Nephron (organoid): Measurements from ENCODE around the gene DNAI2.

Experiments used
- H3K27ac Mint-ChIP-seq, 3 experiments: 2 replicates each; pipeline ENCODE4 v1.8.0; 2020; ENCODE audit warnings: mixed read lengths in 3 of 3, mild to moderate bottlenecking in 2 of 3, moderate library complexity in 1 of 3
- H3K27me3 Mint-ChIP-seq: 2 replicates; pipeline ENCODE4 v1.8.0; 2021; ENCODE audit warnings: low read depth, mild to moderate bottlenecking, moderate library complexity, mixed read lengths
- H3K36me3 Mint-ChIP-seq: 2 replicates; pipeline ENCODE4 v1.8.0; 2020; ENCODE audit warnings: low read depth, mixed read lengths
- H3K4me1 Mint-ChIP-seq: 2 replicates; pipeline ENCODE4 v1.8.0; 2020; ENCODE audit warnings: mixed read lengths
- H3K4me3 Mint-ChIP-seq, 3 experiments: 2 replicates each; pipeline ENCODE4 v1.8.0; 2020; ENCODE audit warnings: mild to moderate bottlenecking in 3 of 3, mixed read lengths in 3 of 3, moderate library complexity in 2 of 3
- H3K9me3 Mint-ChIP-seq: 2 replicates; pipeline ENCODE4 v1.8.0; 2020; ENCODE audit warnings: mixed read lengths
- TF ChIP-seq, protein P1 (sequence below), 3 experiments: fragments of 200-600 bp; sonication (generic); IDR thresholded peaks; one replicate each; pipeline ENCODE4 v1.5.0; 2021; ENCODE audit warnings: antibody characterized with exemption in 3 of 3; ENCODE audit not compliant: unreplicated experiment in 3 of 3

DNAI2 gene

GRCh38 chr17:74317071-74317470 lies 43.0 kb downstream of the DNAI2 start:
- H3K4me3 Mint-ChIP-seq, result no peak overlapping the region
- H3K27ac Mint-ChIP-seq, result no peak overlapping the region
- TF ChIP-seq, protein P1, sequence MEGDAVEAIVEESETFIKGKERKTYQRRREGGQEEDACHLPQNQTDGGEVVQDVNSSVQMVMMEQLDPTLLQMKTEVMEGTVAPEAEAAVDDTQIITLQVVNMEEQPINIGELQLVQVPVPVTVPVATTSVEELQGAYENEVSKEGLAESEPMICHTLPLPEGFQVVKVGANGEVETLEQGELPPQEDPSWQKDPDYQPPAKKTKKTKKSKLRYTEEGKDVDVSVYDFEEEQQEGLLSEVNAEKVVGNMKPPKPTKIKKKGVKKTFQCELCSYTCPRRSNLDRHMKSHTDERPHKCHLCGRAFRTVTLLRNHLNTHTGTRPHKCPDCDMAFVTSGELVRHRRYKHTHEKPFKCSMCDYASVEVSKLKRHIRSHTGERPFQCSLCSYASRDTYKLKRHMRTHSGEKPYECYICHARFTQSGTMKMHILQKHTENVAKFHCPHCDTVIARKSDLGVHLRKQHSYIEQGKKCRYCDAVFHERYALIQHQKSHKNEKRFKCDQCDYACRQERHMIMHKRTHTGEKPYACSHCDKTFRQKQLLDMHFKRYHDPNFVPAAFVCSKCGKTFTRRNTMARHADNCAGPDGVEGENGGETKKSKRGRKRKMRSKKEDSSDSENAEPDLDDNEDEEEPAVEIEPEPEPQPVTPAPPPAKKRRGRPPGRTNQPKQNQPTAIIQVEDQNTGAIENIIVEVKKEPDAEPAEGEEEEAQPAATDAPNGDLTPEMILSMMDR (IDR thresholded peaks at IDR 0.05; ENCODE audit: unreplicated experiment in 3 of 3), result no peak
- peaks cover 44% of the 10 kb centered on the region for H3K27me3 Mint-ChIP-seq
- no peaks in the 10 kb centered on the region for H3K36me3 Mint-ChIP-seq
- H3K4me1 Mint-ChIP-seq, result no peaks in the 10 kb centered on the region
- peaks cover 10% of the 10 kb centered on the region for H3K9me3 Mint-ChIP-seq

DNA sequence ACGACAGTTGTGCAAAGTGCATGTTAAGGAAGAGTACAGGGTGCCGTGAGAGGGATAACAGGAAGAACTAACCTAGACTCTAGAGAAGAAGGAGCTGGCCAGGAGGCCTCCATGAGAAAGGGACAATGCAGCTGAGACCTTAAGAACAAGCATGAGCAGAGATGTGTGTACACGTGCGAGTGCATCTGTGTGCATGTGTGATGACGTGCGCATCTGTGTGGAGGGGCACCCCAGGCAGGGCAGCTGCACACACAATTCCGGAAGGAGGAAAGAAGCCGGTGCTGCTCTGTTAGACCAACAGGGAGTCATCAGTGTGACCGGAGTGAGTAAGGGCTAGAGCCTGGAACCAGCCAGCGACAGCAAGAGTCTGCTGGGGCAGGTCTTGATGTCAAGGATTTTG lies 44.4 kb downstream of the DNAI2 start:
- Mint-ChIP-seq H3K27ac (no peak overlapping the region), H3K4me3 (no peak overlapping the region), H3K27me3 (peaks cover 54% of the 10 kb centered on the region), H3K9me3 (peaks cover 3% of the 10 kb centered on the region), H3K4me1 (no peaks in the 10 kb centered on the region), H3K36me3 (no peaks in the 10 kb centered on the region)
- TF ChIP-seq, protein P1 (IDR thresholded peaks at IDR 0.05; ENCODE audit: unreplicated experiment in 3 of 3), result no peak

DNA sequence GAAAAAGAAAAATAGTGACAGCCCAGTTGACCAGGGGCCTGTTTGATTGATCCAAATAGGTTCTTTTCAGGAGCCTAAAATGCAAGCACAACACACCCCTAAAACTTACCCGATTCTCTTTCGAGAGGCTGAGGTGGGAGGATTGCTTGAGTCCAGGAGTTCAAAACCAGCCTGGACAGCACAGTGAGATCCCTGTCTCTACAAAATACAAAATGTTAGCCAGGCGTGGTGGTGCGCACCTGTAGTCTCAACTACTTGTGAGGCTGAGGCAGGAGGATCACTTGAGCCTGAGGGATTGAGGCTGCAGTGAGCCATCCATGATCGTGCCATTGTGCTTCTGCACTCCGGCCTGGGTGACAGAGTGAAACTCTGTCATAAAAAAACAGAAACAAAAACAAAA lies 50.5 kb downstream of the DNAI2 start:
- H3K9me3 Mint-ChIP-seq, result no peaks in the 10 kb centered on the region

DNA sequence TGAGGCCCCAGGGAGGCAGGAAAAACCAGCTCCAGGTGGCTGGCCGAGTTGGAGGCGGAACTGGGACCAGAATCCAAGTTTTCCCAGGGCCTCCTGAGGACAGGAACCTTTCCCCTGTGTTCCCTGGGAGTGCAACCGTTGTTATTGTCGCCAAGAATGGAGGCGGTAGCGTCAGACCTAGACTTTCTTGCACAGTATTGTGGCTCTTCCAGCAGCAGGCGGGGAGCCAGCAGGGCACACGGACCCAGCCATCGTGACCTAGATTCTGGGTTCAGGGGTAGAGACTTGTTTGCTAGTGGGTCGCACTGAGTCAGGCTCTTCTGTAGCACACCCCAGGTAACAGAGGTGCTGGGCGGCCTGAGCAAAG lies 51.3 kb downstream of the DNAI2 start:
- Mint-ChIP-seq H3K9me3 (no peaks in the 10 kb centered on the region), H3K4me1 (peaks cover 9% of the 10 kb centered on the region), H3K27ac (no peak overlapping the region), H3K27me3 (peaks cover 79% of the 10 kb centered on the region), H3K4me3 (peak overlapping the region; percentile 48 to 64 (median 53)), H3K36me3 (no peaks in the 10 kb centered on the region)
- TF ChIP-seq, protein P1 (IDR thresholded peaks at IDR 0.05; ENCODE audit: unreplicated experiment in 3 of 3), result no peak

More for the DNA sequence above, 50.5 kb downstream of the DNAI2 start:
- peaks cover 80% of the 10 kb centered on the region for H3K27me3 Mint-ChIP-seq
- peaks cover 9% of the 10 kb centered on the region for H3K4me1 Mint-ChIP-seq
- H3K36me3 Mint-ChIP-seq, result no peaks in the 10 kb centered on the region
- H3K27ac Mint-ChIP-seq, result no peak overlapping the region
- no peak overlapping the region for H3K4me3 Mint-ChIP-seq
- TF ChIP-seq, protein P1 (IDR thresholded peaks at IDR 0.05; ENCODE audit: unreplicated experiment in 3 of 3), result no peak

DNA sequence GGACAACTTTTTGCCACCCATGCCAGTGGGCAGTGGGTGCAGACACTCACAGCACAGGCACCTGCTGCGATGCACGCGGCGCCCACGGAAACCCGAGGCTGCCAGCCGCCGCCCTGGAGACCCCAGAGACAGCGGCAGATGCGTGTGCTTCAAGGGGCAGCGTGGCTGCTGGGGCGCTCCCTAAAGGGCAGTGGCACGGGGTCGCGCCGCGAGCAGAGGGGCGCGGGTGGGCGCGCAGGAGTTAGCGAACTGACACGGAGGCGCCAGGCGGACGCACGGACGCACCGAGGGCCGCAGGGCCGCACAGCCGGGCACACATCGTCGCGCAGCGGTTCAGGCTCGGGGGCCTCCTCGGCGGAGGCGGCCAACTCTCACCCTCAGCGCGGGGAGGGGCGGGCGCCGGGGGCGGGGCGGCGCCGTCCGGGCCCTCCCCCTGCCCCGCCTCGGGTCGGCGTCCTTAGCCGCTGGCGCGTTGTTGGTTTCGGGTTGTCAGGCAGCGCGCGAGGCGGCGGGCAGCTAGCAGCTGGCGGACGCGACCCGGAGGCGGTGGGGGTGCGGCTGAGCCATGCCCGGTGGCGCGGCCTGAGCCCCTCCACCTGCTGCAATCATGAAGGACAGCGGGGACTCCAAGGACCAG lies 51.8 kb downstream of the DNAI2 start, which contains the start of gene KIF19:
Gene KIF19 (plus strand): TSS at position 484 of the 637 bp plus-strand sequence. CDS start 124 bp downstream, at position 608.
- Mint-ChIP-seq H3K27ac (no peak within 1 kb of the TSS), H3K36me3 (no peaks in the 10 kb centered on the region), H3K4me3 (peak within 1 kb of the TSS; percentile 48 to 67 (median 53)), H3K4me1 (peaks cover 9% of the 10 kb centered on the region), H3K9me3 (no peaks in the 10 kb centered on the region), H3K27me3 (peaks cover 78% of the 10 kb centered on the region)
- TF ChIP-seq, protein P1 (IDR thresholded peaks at IDR 0.05; ENCODE audit: unreplicated experiment in 3 of 3), result no peak

DNA sequence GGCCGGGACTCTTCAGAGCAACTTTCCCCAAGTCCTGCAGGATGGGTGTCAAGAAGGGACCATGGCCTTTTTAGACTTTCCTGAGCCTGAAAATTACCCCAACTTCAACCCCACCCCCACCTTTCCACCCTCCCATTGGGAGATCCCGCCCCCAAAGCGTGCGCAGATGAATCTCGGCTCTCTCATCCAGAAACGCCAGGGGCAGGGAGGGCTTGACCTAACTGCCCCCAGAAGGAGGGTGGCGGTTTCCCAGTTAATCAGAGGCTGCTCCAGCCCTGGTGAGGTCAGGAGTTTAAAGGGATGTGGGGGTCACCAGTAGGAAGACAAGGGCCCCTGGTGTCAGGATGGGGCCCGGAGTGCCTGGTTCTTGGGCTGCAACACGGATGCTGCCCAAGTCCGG lies 52.5 kb downstream of the DNAI2 start:
- H3K27me3 Mint-ChIP-seq, result peaks cover 76% of the 10 kb centered on the region
- TF ChIP-seq, protein P1 (IDR thresholded peaks at IDR 0.05; ENCODE audit: unreplicated experiment in 3 of 3), result no peak
- no peak overlapping the region for H3K27ac Mint-ChIP-seq
- no peaks in the 10 kb centered on the region for H3K36me3 Mint-ChIP-seq
- H3K9me3 Mint-ChIP-seq, result no peaks in the 10 kb centered on the region
- H3K4me1 Mint-ChIP-seq, result peaks cover 9% of the 10 kb centered on the region
- H3K4me3 Mint-ChIP-seq, result peak overlapping the region; percentile 10 to 45 (median 44)
